Osteoblast (primary cell): Measurements from ENCODE around the gene MYH9. TPM values are rescaled to one million over a fixed set of nuclear protein-coding genes. Genes with fewer than 3 reads are reported as not detected.

Experiments used
- DNase-seq: peaks from one replicate; pipeline ENCODE4 v3.0.0; 2011; ENCODE audit warnings: low spot score, mixed read lengths; ENCODE audit not compliant: insufficient read length; ENCODE audit errors: missing footprints
- H2AFZ ChIP-seq: 2 replicates; pipeline ENCODE4 v1.6.0; 2011; ENCODE audit warnings: mild to moderate bottlenecking, low read length
- H3K27ac ChIP-seq: 2 replicates; pipeline ENCODE4 v1.5.1; 2011; ENCODE audit warnings: mild to moderate bottlenecking, low read depth, low read length, moderate library complexity
- H3K27me3 ChIP-seq: 2 replicates; pipeline ENCODE4 v1.6.0; 2012; ENCODE audit warnings: mild to moderate bottlenecking, control low read depth, inconsistent platforms, low read length, moderate library complexity; ENCODE audit not compliant: insufficient read depth
- H3K36me3 ChIP-seq: 2 replicates; pipeline ENCODE4 v1.5.1; 2011; ENCODE audit warnings: mild to moderate bottlenecking, low read length, control low read depth, moderate library complexity; ENCODE audit not compliant: insufficient read depth
- H3K4me1 ChIP-seq: 2 replicates; pipeline ENCODE4 v1.5.1; 2011; ENCODE audit warnings: mild to moderate bottlenecking, low read length, control low read depth, moderate library complexity; ENCODE audit not compliant: insufficient read depth
- H3K4me2 ChIP-seq: 2 replicates; pipeline ENCODE4 v1.6.0; 2011; ENCODE audit warnings: mild to moderate bottlenecking, low read length; ENCODE audit not compliant: insufficient read depth
- H3K4me3 ChIP-seq: fragments of 200-600 bp; sonication (generic); 3 replicates; pipeline ENCODE4 v1.5.1; 2012; ENCODE audit warnings: mild to moderate bottlenecking, low read length, inconsistent platforms; ENCODE audit not compliant: insufficient read depth
- H3K79me2 ChIP-seq: 2 replicates; pipeline ENCODE4 v1.6.0; 2012; ENCODE audit warnings: mild to moderate bottlenecking, low read length, control low read depth, inconsistent platforms; ENCODE audit not compliant: insufficient read depth
- H3K9me3 ChIP-seq: 2 replicates; pipeline ENCODE4 v1.5.1; 2011; ENCODE audit warnings: low read depth, low read length, control low read depth
- H4K20me1 ChIP-seq: 2 replicates; pipeline ENCODE4 v1.6.0; 2012; ENCODE audit warnings: mild to moderate bottlenecking, low read length, control low read depth; ENCODE audit not compliant: insufficient read depth
- CTCF ChIP-seq: IDR thresholded peaks from 2 replicates; pipeline ENCODE4 v1.5.1; 2011; ENCODE audit warnings: mild to moderate bottlenecking, low read depth, low read length, moderate library complexity; ENCODE audit errors: extremely low read depth
- total RNA-seq: library from RNA; depleted of rRNA; stranded (reverse); fragments of >200 nt; gene quantifications from 2 replicates; pipeline ENCODE4 v1.2.3, GENCODE V29; 2012

The MYH9 gene
- total RNA-seq, 1 donor: 964 TPM

GRCh38 chr22:36323855-36324331 is 63.9 kb downstream of the MYH9 start:
- H2AFZ ChIP-seq: no peak overlapping the region
- no peak overlapping the region for H3K4me3 ChIP-seq
- TF ChIP-seq CTCF: no peak
- H3K4me1 ChIP-seq: peaks cover 55% of the 10 kb centered on the region
- H3K79me2 ChIP-seq: peaks cover 98% of the 10 kb centered on the region
- no peaks in the 10 kb centered on the region for H3K27me3 ChIP-seq
- peak; percentile 93 for DNase-seq
- H3K4me2 ChIP-seq: no peak overlapping the region
- peaks cover 29% of the 10 kb centered on the region for H4K20me1 ChIP-seq
- H3K36me3 ChIP-seq: peaks cover 96% of the 10 kb centered on the region
- peak overlapping the region; percentile 99 for H3K27ac ChIP-seq
- no peaks in the 10 kb centered on the region for H3K9me3 ChIP-seq

GRCh38 chr22:36323182-36323854 is 64.4 kb downstream of the MYH9 start:
- no peaks in the 10 kb centered on the region for H3K27me3 ChIP-seq
- DNase-seq: peak; percentile 83
- H3K4me1 ChIP-seq: peaks cover 49% of the 10 kb centered on the region
- no peak overlapping the region for H2AFZ ChIP-seq
- peaks cover 97% of the 10 kb centered on the region for H3K79me2 ChIP-seq
- no peak for TF ChIP-seq CTCF
- H3K27ac ChIP-seq: peak overlapping the region; percentile 99
- no peaks in the 10 kb centered on the region for H3K9me3 ChIP-seq
- peaks cover 99% of the 10 kb centered on the region for H3K36me3 ChIP-seq
- H3K4me2 ChIP-seq: no peak overlapping the region
- peaks cover 30% of the 10 kb centered on the region for H4K20me1 ChIP-seq
- no peak overlapping the region for H3K4me3 ChIP-seq

GRCh38 chr22:36322602-36322915 is 65.2 kb downstream of the MYH9 start:
- Histone ChIP-seq H3K4me1 (peaks cover 42% of the 10 kb centered on the region), H3K4me2 (no peak overlapping the region), H3K9me3 (no peaks in the 10 kb centered on the region)

More at GRCh38 chr22:36322602-36322915, 65.2 kb downstream of the MYH9 start:
- Histone ChIP-seq H3K4me3 (no peak overlapping the region), H3K27me3 (no peaks in the 10 kb centered on the region), H3K79me2 (peaks cover 97% of the 10 kb centered on the region), H3K27ac (peak overlapping the region; percentile 99), H3K36me3 (peaks cover 99% of the 10 kb centered on the region), H4K20me1 (peaks cover 30% of the 10 kb centered on the region), H2AFZ (no peak overlapping the region)
- TF ChIP-seq CTCF: no peak
- no peak for DNase-seq
